GM13977 (cell line): Measurements from ENCODE around the gene PHF10.

Experiments
- DNase-seq: peaks from one replicate; pipeline ENCODE4 v3.0.0; 2012; ENCODE audit warnings: low spot score
- in situ Hi-C: fragments of 300-500 bp; cut with MboI; formaldehyde crosslinking; loops from one replicate; pipeline ENCODE4 v1.12.0; 2022; ENCODE audit warnings: low sequenced_read_pairs, low pct_unique_long_range_greater_than_20kb, mixed read lengths, inconsistent platforms; ENCODE audit not compliant: unreplicated experiment
- TF ChIP-seq, protein P1 (sequence below): IDR thresholded peaks from 2 replicates; pipeline ENCODE4 v1.5.1; 2012; ENCODE audit warnings: mild to moderate bottlenecking, control low read depth; ENCODE audit not compliant: insufficient read depth; ENCODE audit errors: extremely low read depth, missing control alignments

The PHF10 gene

DNA sequence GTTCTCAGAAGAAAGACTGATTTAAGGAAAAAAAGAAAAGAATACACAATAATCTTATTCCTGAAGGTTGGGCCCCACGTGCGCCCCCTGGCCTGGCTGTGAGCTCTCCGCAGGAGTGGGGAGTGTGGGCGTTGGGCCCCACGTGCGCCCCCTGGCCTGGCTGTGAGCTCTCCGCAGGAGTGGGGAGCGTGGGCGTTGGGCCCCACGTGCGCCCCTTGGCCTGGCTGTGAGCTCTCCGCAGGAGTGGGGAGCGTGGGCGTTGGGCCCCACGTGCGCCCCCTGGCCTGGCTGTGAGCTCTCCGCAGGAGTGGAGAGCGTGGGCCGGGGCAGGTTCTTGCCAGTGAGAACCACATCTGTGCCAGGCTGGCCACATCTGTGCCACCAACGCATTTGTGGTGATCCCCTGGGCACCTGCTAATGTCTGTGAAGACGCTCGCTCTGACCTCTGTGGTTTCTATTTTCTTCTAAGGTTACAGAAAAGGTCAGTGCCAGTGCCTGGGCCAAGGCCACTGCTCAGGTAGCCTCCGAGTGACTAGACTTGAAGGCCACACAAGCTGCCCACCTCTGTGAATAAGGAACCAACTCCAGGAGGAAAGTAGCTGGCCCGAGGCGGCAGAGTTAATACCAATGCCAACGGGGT is 63.4 kb downstream of the PHF10 start:
- TF ChIP-seq, protein P1, sequence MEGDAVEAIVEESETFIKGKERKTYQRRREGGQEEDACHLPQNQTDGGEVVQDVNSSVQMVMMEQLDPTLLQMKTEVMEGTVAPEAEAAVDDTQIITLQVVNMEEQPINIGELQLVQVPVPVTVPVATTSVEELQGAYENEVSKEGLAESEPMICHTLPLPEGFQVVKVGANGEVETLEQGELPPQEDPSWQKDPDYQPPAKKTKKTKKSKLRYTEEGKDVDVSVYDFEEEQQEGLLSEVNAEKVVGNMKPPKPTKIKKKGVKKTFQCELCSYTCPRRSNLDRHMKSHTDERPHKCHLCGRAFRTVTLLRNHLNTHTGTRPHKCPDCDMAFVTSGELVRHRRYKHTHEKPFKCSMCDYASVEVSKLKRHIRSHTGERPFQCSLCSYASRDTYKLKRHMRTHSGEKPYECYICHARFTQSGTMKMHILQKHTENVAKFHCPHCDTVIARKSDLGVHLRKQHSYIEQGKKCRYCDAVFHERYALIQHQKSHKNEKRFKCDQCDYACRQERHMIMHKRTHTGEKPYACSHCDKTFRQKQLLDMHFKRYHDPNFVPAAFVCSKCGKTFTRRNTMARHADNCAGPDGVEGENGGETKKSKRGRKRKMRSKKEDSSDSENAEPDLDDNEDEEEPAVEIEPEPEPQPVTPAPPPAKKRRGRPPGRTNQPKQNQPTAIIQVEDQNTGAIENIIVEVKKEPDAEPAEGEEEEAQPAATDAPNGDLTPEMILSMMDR, result no peak
- no peak for DNase-seq
- in situ Hi-C loops, result no loop called here

DNA sequence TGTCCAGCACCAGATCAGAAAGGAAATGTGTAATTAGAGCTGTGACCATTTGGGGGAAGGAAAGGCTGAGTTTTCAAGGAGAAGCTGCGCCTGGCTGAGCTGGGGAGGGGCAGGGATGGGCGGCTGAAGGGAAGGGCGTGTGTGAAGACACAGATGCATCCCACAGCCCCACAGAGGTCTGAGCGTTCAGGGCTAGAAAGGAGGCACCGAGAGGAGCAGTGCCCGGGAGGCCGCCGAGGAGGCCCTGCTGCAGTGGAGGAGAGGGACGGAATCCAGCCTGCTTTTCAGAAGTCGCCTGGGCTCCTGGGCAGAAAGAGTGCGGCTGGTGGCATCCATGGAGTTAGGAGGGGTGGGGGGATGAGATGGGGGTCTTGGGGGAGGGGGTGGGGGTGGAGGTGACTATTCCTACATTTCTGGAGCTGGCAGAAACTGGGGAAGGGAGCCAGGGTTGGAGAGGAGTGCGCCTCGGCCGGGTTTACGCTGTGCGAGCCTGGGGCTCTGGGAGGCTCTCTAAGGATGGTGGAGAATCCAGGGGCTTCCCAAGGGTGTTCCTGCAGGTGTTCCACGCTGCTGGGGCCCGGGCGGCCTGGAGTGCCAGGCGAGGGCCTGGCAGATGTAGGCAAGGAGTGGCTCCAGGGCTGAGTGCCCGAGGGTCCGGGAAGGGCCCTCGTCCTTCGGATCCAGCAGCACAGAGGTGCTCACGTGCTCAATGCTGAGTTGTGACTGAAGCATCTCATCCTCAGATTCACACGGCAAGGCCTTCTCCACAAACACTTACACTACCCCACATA is 64.3 kb downstream of the PHF10 start:
- in situ Hi-C loops, result no loop called here

DNA sequence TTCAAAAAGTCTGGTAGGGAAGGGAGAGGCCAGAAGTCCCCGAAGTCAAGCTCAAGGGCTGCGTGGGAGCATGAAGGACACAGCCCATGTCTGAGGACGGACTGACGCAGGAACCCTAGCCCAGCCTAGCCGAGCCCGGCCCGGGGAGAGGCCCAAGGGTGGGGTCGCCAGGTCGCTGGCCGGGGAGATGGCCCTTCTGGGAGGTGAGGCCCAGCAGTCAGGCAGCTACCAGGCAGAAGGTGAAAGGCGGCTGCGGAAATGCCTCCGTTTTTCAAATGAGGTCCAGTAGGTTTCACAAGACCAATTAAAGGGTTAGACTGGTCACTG is 67.1 kb downstream of the PHF10 start:
- in situ Hi-C loops, result no loop called here
- DNase-seq, result no peak
- TF ChIP-seq, protein P1, result no peak

More for the DNA sequence above, 64.3 kb downstream of the PHF10 start:
- TF ChIP-seq, protein P1, result no peak
- DNase-seq, result no peak

DNA sequence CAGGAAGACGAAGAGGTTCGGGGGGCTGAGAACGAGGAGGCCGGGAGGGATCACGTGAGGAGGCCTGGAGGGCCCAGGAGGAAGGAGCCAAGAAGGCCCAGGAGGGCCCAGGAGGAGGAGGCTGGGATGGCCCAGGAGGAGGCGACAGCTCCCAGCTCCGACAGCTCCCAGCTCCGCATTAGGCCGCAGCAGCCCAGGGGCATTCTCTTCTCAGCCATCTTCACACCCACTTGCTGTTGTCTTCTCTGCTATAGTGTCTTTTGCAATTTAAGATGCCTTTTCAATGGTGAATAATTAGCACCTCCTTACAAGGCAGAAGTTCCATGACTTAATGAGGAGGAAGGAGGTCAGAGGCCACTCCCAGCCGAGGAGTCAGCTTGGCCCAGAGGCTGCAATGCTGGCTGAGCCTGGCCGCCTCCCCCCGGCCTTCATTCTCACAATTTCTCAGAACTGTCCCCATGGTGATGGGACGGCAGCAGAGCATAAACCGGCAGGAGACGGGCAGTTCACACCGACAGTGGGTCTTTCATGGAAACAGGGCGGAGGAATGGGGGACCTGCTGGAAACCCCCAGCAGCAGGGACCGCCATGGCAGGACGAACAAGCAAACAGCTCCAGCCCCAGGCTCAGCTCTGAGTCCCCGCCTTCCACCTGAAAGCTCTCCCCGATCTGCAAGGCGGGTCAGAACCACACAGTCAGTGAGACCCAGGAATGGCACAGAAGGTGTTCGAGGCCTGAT is 67.6 kb downstream of the PHF10 start:
- TF ChIP-seq, protein P1, result no peak
- in situ Hi-C loops, result no loop called here
- no peak for DNase-seq

DNA sequence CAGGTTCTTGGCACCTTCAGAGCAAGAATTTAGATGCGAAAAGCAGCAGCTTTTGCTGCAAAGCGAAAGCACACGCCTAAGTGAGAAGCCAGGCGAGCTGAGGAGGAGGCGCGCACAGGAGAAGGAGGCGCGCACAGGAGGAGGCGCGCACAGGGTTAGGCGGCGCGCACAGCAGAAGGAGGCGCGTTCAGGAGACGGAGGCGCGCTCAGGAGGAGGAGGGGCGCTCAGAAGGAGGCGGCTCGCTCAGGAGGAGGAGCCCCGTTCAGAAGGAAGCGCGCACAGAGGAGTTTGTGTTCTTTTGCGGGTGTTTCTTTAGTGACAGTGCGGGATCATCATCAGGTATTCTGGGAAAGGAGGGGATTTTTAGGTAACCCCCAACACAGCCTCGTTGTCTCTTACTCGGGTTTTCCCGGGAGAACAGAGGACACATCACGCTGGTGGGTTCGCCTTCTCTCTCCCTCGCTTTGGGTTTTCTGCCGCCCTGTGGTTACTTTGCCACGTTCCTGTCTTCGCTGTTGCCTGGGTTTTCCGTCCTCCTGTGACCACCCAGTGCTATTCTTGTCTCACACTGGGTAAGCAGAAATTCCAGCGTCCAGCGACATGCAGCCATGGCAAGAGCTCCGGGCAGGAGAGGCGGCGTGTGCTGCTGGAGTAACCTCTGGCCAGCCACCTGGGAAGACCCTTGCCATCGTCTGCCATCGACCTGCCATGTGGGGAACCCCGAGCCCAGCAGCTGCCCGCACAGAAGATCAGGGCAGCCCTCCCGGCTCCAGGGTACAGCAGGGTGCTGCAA is 69.5 kb downstream of the PHF10 start:
- DNase-seq, result peak; percentile 90
- TF ChIP-seq, protein P1, result peak; percentile 40
- in situ Hi-C loops, result no loop called here
